HTR-8/SVneo (cell line): ENCODE data around the gene FHAD1.

ENCODE experiments used
- DNase-seq: peaks from one replicate; pipeline ENCODE4 v3.0.0; 2011; ENCODE audit warnings: low spot score, mixed read lengths; ENCODE audit not compliant: insufficient read length
- FAIRE-seq: peaks from 2 replicates; lab custom pipeline; 2011; peaks lifted over from hg19 to GRCh38; lab: Jason Lieb, UNC

The FHAD1 gene

DNA sequence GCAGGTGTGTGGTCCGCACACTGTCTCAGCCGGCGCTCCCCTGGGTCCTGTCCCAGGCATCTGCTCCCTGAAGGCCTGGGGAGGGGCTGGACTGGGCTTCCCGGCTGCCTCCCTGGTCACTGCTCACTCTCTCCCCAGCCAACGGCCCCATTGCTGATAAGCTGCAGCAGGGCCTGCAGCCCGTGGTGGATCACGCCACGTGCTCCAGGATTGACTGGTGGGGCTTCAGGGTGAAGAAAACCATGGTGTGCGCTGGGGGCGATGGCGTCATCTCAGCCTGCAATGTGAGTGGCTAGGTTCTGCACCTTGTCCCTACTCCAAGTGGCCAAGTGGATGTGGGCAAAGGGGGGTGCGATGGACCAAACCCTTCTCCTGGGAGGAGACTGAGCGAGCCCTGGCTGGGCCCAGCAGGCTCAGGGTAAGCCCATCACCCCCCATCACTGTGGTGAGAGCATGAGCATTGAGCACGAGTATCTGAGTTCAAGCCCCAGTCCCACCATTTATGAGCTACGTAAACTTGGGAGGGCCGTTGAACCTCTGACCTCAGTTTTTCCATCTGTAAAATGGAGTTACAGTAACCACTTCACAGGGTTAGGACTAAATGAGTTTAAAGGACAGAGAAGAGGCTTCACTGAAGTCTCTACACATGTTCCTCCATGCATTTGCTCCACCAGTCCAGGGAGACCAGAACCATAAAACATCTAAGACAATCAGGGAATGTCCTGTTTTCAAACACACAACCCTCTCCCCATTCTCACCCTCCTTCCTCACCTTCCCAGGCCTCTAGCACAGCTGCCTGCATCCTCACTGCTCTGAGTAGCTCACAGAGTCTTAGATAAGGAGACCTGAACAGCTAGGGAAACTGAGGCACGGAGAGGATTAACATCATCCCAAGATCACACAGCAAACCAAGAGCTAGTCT, 197.7 kb downstream of the FHAD1 start:
- no peak for DNase-seq
- no peak for FAIRE-seq

DNA sequence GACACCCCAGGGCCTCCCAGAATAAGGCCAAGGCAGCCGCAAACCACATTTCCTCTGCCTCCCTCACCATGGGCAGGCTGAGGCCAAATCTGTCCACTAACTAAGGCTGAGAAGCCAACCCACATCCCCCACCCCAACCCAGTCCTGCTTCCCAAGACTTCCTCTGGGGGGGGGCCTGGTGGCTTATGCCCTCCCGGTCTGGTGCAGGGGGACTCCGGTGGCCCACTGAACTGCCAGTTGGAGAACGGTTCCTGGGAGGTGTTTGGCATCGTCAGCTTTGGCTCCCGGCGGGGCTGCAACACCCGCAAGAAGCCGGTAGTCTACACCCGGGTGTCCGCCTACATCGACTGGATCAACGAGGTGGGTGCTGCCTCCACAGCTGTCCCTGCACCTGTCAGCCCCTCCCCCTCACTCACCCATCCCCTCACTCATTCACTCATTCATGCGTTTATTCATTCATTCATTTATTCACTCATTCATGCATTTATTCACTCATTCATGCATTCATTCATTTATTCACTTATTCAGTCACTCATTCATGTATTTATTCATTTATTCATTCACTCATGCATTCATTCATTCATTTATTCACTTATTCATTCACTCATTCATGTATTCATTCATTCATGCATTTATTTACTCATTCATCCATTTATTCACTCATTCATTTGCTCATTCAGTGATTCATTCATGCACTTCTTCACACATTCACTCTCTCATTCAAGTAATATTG, 198.5 kb downstream of the FHAD1 start:
- FAIRE-seq (no peak), DNase-seq (no peak)

DNA sequence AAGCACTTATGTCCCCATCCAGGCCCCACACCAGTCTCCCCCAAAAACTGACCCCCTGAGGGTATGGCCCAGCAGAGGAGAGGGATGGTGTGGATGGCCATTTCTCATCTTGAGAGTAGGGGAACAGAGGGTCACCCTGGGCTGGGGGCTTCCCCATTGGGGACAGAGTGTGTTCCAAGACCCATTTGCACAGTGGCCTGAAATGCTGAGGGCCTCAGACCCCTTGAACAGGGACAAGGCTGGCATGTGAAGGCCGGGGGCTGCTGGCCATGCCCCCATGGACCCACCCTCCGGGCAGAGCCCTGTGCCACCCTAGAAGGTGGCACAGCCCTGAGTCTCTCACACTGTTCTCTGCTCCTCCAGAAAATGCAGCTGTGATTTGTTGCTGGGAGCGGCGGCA, 199.2 kb downstream of the FHAD1 start:
- DNase-seq, result no peak
- FAIRE-seq, result no peak
